Kidney epithelial cell (primary cell): ENCODE data around the gene MBP. TPM values are rescaled to one million over a fixed set of nuclear protein-coding genes. Genes with fewer than 3 reads are reported as not detected.

Experiments used
- DNase-seq: peaks from one replicate; pipeline ENCODE4 v3.0.0-alpha.2; 2010; ENCODE audit warnings: low read depth
- H3K27me3 ChIP-seq: 2 replicates; pipeline ENCODE4 v1.6.0; 2011; ENCODE audit warnings: low read length; ENCODE audit not compliant: control insufficient read depth, insufficient read depth
- H3K36me3 ChIP-seq: 2 replicates; pipeline ENCODE4 v1.5.1; 2011; ENCODE audit warnings: low read length; ENCODE audit not compliant: control insufficient read depth, insufficient read depth
- H3K4me3 ChIP-seq: 2 replicates; pipeline ENCODE4 v1.5.1; 2011; ENCODE audit warnings: low read depth, mild to moderate bottlenecking, control low read depth, low read length
- total RNA-seq: library from RNA; depleted of rRNA; stranded (reverse); fragments of >200 nt; gene quantifications from 2 replicates; pipeline ENCODE4 v1.2.3, GENCODE V29; 2015
- TF ChIP-seq, protein P1 (sequence below): IDR thresholded peaks from 2 replicates; pipeline ENCODE4 v1.5.1; 2011; ENCODE audit warnings: mild to moderate bottlenecking, moderate library complexity, low read length, control low read depth, inconsistent platforms; ENCODE audit not compliant: insufficient read depth, poor library complexity, severe bottlenecking

MBP gene
- total RNA-seq, 1 donor from 2014 or later = 29.1 TPM

DNA sequence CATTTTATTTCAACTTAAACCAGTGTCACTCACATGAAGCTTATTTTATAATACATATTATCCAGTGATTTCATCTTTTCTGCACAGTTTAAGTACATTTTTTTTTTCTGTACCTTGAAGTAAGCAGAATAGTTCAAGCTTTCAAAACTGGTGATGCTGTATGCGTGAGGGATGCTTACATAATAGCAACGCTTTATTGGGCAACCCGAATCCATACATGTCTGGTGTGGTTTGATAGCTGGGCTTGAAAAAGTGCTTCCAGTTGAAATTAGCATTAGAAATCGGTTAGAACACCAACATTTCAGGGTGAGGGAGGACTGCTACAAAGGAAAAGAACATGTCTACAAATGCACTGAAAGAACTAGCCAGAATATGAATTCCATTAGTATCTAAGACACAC lies 117.4 kb downstream of the MBP start:
- H3K36me3 ChIP-seq = peaks cover 2% of the 10 kb centered on the region
- H3K4me3 ChIP-seq = no peak overlapping the region
- DNase-seq = no peak
- TF ChIP-seq, protein P1, sequence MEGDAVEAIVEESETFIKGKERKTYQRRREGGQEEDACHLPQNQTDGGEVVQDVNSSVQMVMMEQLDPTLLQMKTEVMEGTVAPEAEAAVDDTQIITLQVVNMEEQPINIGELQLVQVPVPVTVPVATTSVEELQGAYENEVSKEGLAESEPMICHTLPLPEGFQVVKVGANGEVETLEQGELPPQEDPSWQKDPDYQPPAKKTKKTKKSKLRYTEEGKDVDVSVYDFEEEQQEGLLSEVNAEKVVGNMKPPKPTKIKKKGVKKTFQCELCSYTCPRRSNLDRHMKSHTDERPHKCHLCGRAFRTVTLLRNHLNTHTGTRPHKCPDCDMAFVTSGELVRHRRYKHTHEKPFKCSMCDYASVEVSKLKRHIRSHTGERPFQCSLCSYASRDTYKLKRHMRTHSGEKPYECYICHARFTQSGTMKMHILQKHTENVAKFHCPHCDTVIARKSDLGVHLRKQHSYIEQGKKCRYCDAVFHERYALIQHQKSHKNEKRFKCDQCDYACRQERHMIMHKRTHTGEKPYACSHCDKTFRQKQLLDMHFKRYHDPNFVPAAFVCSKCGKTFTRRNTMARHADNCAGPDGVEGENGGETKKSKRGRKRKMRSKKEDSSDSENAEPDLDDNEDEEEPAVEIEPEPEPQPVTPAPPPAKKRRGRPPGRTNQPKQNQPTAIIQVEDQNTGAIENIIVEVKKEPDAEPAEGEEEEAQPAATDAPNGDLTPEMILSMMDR = no peak
- H3K27me3 ChIP-seq = no peaks in the 10 kb centered on the region

DNA sequence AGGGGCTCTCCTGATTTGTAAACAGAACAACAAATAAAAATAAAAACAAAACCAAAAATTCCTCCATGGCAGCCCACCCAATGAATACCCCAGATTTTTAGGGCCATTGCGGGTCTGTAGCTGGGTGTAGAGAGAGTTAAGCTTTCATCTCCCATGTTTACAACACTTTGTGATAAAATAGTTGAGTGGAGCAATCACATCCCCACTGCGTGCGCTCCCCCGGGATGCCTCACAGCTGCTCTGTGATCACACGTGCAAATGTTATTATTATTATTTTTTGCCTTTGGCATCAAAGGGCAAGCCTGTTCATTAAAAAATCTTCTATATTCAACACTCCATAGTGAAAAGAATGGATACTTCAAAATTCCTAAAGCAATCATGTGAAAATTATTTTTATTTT lies 118.0 kb downstream of the MBP start:
- no peak for DNase-seq
- no peaks in the 10 kb centered on the region for H3K27me3 ChIP-seq
- peaks cover 2% of the 10 kb centered on the region for H3K36me3 ChIP-seq
- TF ChIP-seq, protein P1 = no peak
- no peak overlapping the region for H3K4me3 ChIP-seq

DNA sequence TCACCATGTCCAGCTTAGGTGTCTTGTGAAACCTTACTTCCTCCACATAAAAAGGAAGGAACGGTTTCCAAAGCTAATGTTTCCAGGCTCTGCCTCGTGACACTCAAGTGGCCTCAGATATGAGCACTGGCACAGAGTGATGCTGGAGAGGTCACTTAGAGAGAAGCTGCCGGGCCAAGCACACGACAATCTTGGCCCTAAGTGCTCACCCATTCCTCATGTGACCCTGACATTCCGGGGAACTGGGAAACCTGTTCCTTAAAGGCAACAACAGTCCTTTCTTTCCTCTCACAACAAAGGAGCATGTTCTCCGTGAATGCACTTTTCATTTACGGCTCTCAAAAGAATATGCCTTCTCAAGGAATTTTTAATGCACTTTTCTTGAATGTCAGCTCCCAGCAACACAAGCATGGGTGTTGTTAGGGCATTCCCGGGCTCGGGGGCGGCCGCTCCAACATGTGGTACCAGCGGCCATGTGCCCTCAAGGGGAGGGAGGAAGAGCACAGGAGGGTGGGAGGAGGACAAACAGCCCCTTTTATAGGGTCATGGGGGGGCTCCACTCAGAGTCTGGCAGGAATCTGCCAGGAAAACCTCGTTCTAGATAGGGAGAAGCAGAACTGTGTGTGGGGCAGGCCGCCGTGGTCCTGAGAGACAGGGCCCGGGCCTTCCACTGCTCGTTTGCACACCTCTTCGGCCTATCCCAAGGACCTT lies 118.6 kb downstream of the MBP start:
- no peak for DNase-seq
- peaks cover 2% of the 10 kb centered on the region for H3K36me3 ChIP-seq
- TF ChIP-seq, protein P1 = no peak
- H3K4me3 ChIP-seq = no peak overlapping the region
- no peaks in the 10 kb centered on the region for H3K27me3 ChIP-seq

DNA sequence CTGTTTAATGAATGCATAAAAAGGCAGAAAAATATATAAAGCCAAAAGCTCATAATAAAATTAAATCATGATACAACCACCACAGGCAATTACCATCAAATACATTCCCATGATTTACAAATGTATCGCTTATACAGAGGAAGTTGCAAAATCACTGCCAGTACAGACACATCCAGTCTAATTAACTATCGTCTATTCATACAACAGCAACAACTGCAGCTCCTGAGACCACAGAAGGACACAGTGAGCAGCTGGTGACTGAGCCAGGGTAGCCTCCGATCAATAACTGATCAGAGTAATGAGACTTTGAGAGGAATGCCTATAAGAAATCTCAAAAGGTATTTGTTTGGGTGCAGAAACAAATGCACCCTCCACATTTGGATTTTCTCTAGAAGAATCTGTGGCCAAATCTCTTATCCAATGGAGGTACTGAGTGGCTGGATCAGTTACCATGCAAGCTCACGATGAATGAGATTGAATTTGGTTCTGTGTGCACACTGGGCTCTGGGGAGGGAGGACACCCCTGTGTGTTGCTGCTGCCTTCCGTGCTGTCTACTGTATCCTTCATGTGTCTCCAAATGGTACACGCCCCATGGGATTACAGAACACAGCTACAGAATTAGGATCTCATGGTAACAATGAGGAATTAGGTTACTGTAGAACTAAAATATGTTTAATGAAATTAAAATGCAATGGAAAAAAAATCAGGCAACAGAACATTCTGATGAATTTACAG lies 119.6 kb downstream of the MBP start:
- TF ChIP-seq, protein P1 = no peak
- H3K4me3 ChIP-seq = no peak overlapping the region
- H3K27me3 ChIP-seq = no peaks in the 10 kb centered on the region
- H3K36me3 ChIP-seq = peaks cover 2% of the 10 kb centered on the region
- DNase-seq = no peak

DNA sequence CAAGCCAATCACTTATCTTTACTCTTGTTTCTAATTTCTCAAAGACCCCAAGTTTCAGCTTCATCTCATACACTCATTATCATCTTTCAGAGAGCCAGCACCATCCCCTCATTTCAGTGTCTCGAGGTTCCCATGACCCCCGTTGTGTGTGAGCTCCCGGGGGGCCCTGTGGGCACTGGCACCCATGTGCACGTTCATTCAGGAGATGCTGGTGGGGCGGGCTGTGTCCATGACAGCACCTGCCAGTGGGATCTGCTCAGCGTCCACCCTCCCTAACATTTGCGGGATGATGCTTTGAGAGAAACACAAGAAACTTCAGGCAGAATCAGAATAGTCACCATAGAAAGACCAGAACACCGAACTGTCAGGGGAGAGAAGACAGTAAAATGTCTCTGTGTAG lies 120.5 kb downstream of the MBP start:
- no peaks in the 10 kb centered on the region for H3K27me3 ChIP-seq
- TF ChIP-seq, protein P1 = no peak
- H3K4me3 ChIP-seq = no peak overlapping the region
- DNase-seq = no peak
- H3K36me3 ChIP-seq = peaks cover 1% of the 10 kb centered on the region
